ES-I3 (cell line): Measurements from ENCODE around the gene AGER.

Experiments
- H3K36me3 ChIP-seq: 2 replicates; pipeline ENCODE4 v1.6.1; 2013; ENCODE audit warnings: mild to moderate bottlenecking, low read length, control low read depth, moderate library complexity; ENCODE audit not compliant: insufficient read depth
- H3K4me1 ChIP-seq: 2 replicates; pipeline ENCODE4 v1.6.1; 2013; ENCODE audit warnings: mild to moderate bottlenecking, control low read depth, low read length; ENCODE audit not compliant: insufficient read depth
- H3K9ac ChIP-seq: 2 replicates; pipeline ENCODE4 v1.6.1; 2013; ENCODE audit warnings: low read depth, mild to moderate bottlenecking, low read length, moderate library complexity
- H3K9me3 ChIP-seq: 2 replicates; pipeline ENCODE4 v1.6.1; 2013; ENCODE audit warnings: mild to moderate bottlenecking, low read length, moderate library complexity; ENCODE audit not compliant: control insufficient read depth, insufficient read depth

Gene AGER

GRCh38 chr6:32163559-32164258, 20.3 kb downstream of the AGER start:
- Histone ChIP-seq H3K9ac (no peak overlapping the region), H3K9me3 (no peaks in the 10 kb centered on the region), H3K36me3 (0 out of 2 replicates have a peak, but pooled peaks cover 5% of the 10 kb centered on the region), H3K4me1 (peaks cover 10% of the 10 kb centered on the region; the same call in 1 of the 2 replicates)

- Histone ChIP-seq H3K36me3 (peaks cover 4% of the 10 kb centered on the region; the same call in 1 of the 2 replicates), H3K9ac (no peak overlapping the region), H3K9me3 (no peaks in the 10 kb centered on the region), H3K4me1 (0 out of 2 replicates have a peak, but pooled peaks cover 4% of the 10 kb centered on the region)
These were observed 26.0 kb downstream of the AGER start for GRCh38 chr6:32158052-32158451.

GRCh38 chr6:32156891-32157290, 27.2 kb downstream of the AGER start:
- Histone ChIP-seq H3K36me3 (peaks cover 4% of the 10 kb centered on the region; the same call in 1 of the 2 replicates), H3K9me3 (no peaks in the 10 kb centered on the region), H3K9ac (no peak overlapping the region), H3K4me1 (peaks cover 10% of the 10 kb centered on the region; the same call in 1 of the 2 replicates)

GRCh38 chr6:32154514-32155161, 29.4 kb downstream of the AGER start:
- Histone ChIP-seq H3K9ac (peak overlapping the region; percentile 86), H3K4me1 (peaks cover 15% of the 10 kb centered on the region; the same call in 1 of the 2 replicates), H3K9me3 (no peaks in the 10 kb centered on the region), H3K36me3 (peaks cover 4% of the 10 kb centered on the region; the same call in 1 of the 2 replicates)

- Histone ChIP-seq H3K9ac (peak within 1 kb of the TSS; percentile 86), H3K9me3 (no peaks in the 10 kb centered on the region), H3K4me1 (peaks cover 15% of the 10 kb centered on the region; the same call in 1 of the 2 replicates), H3K36me3 (peaks cover 4% of the 10 kb centered on the region; the same call in 1 of the 2 replicates)
These were observed 30.2 kb downstream of the AGER start, which contains the start of gene PPT2 for GRCh38 chr6:32153564-32154513. Gene PPT2 (plus strand): TSS chr6:32154141. CDS start chr6:32154595, 454 bp downstream.

- Histone ChIP-seq H3K9ac (peak overlapping the region; percentile 86), H3K4me1 (peaks cover 15% of the 10 kb centered on the region; the same call in 1 of the 2 replicates), H3K36me3 (peaks cover 4% of the 10 kb centered on the region; the same call in 1 of the 2 replicates), H3K9me3 (no peaks in the 10 kb centered on the region)
These were observed 31.1 kb downstream of the AGER start for GRCh38 chr6:32152769-32153563.

- peaks cover 15% of the 10 kb centered on the region; the same call in 1 of the 2 replicates for H3K4me1 ChIP-seq
- peaks cover 4% of the 10 kb centered on the region; the same call in 1 of the 2 replicates for H3K36me3 ChIP-seq
- H3K9ac ChIP-seq: peak within 1 kb of the TSS; percentile 86
- H3K9me3 ChIP-seq: no peaks in the 10 kb centered on the region
These were observed 31.9 kb downstream of the AGER start, which contains the start of gene PRRT1 for GRCh38 chr6:32151863-32152768. Gene PRRT1 (minus strand): TSS chr6:32151939. CDS start chr6:32151827, 112 bp downstream.

GRCh38 chr6:32151181-32151862, 32.7 kb downstream of the AGER start:
- Histone ChIP-seq H3K9me3 (no peaks in the 10 kb centered on the region), H3K4me1 (peaks cover 22% of the 10 kb centered on the region), H3K9ac (peak overlapping the region; percentile 28; the same call in 1 of the 2 replicates), H3K36me3 (peaks cover under 1% of the 10 kb centered on the region; the same call in 1 of the 2 replicates)

- H3K9me3 ChIP-seq: no peaks in the 10 kb centered on the region
- peaks cover 29% of the 10 kb centered on the region for H3K4me1 ChIP-seq
- H3K9ac ChIP-seq: peak overlapping the region; percentile 63; the same call in 1 of the 2 replicates
- H3K36me3 ChIP-seq: no peaks in the 10 kb centered on the region
These were observed 33.9 kb downstream of the AGER start for GRCh38 chr6:32149932-32150870.

GRCh38 chr6:32149092-32149755, 34.8 kb downstream of the AGER start:
- no peaks in the 10 kb centered on the region for H3K36me3 ChIP-seq
- H3K9ac ChIP-seq: peak overlapping the region; percentile 63; the same call in 1 of the 2 replicates
- H3K4me1 ChIP-seq: peaks cover 25% of the 10 kb centered on the region
- H3K9me3 ChIP-seq: no peaks in the 10 kb centered on the region
